ENCODE results near the gene C10orf62.

DNA sequence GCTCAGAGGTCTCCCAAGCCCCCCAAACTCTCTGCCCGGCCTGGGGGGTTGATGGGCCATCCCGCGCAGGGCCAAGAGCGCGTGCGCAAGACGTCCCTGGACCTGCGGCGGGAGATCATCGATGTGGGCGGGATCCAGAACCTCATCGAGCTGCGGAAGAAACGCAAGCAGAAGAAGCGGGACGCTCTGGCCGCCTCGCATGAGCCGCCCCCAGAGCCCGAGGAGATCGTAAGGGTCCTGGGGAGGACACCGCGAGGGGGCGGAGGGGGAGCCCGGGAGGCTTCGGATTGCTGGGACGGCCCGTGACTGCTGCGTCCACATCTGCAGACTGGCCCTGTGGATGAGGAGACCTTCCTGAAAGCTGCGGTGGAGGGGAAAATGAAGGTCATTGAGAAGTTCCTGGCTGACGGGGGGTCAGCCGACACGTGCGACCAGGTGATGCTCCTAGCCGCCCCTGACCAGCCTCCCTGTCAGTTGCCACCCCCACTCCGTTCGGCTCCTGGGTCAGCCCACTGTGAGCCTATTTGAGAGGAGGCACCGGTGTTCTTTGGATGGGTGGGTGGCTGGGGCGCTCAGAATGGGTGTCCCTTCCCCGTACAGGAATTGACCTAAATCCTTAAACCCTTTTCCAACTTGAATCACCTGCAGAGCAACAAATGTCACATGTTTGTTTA lies 11.2 kb upstream of the C10orf62 start:
- TF ChIP-seq POLR2A (IDR thresholded peaks at IDR 0.05): no peak
- TF ChIP-seq, protein P1, sequence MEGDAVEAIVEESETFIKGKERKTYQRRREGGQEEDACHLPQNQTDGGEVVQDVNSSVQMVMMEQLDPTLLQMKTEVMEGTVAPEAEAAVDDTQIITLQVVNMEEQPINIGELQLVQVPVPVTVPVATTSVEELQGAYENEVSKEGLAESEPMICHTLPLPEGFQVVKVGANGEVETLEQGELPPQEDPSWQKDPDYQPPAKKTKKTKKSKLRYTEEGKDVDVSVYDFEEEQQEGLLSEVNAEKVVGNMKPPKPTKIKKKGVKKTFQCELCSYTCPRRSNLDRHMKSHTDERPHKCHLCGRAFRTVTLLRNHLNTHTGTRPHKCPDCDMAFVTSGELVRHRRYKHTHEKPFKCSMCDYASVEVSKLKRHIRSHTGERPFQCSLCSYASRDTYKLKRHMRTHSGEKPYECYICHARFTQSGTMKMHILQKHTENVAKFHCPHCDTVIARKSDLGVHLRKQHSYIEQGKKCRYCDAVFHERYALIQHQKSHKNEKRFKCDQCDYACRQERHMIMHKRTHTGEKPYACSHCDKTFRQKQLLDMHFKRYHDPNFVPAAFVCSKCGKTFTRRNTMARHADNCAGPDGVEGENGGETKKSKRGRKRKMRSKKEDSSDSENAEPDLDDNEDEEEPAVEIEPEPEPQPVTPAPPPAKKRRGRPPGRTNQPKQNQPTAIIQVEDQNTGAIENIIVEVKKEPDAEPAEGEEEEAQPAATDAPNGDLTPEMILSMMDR (IDR thresholded peaks at IDR 0.05): no peak
